ENCODE measurements around the gene DNMT3B. TPM values are rescaled to one million over a fixed set of nuclear protein-coding genes. Genes with fewer than 3 reads are reported as not detected.

Gene DNMT3B
- total and polyA plus RNA-seq, 4 donors: 0.26 to 2.8 (median 0.60) TPM

GRCh38 chr20:32780749-32781655 lies 18.8 kb downstream of the DNMT3B start:
- DNase-seq (ENCODE audit: low spot score): no peak
- TF ChIP-seq TAF1 (conservative IDR thresholded peaks at IDR 0.05) (no peak), GABPA (IDR thresholded peaks at IDR 0.05 in 1 of 2, conservative IDR thresholded peaks at IDR 0.05 in 1 of 2) (no peak)
- peaks cover 3 to 17% (median 14%) of the 10 kb centered on the region in 4 donors for H3K4me1 ChIP-seq (ENCODE audit: control insufficient read depth in 4 of 4, insufficient read depth in 4 of 4, low read length in 3 of 4)
- H3K27ac ChIP-seq (ENCODE audit: low read depth in 1 of 2, low read length in 2 of 2): no peak overlapping the region
- H3K4me3 ChIP-seq (ENCODE audit: low read depth in 1 of 3, low read length in 3 of 3): no peak overlapping the region
- WGBS: 94% methylated on average over 18 of the region's 18 CpGs
- H3K9ac ChIP-seq (ENCODE audit: low read depth in 1 of 2, low read length in 2 of 2): no peak overlapping the region
- no peaks in the 10 kb centered on the region for H3K27me3 ChIP-seq (ENCODE audit: control insufficient read depth in 4 of 4, insufficient read depth in 4 of 4, low read length in 3 of 4)
- no peaks in the 10 kb centered on the region for H3K36me3 ChIP-seq (ENCODE audit: control insufficient read depth in 4 of 4, insufficient read depth in 3 of 4, low read depth in 1 of 4, low read length in 3 of 4)
- H3K9me3 ChIP-seq (ENCODE audit: control insufficient read depth in 4 of 4, low read length in 3 of 4): no peaks in the 10 kb centered on the region

- H3K4me3 ChIP-seq (ENCODE audit: low read depth in 1 of 3, low read length in 3 of 3): no peak overlapping the region
- no peaks in the 10 kb centered on the region for H3K27me3 ChIP-seq (ENCODE audit: control insufficient read depth in 4 of 4, insufficient read depth in 4 of 4, low read length in 3 of 4)
- 97% methylated on average over 13 of the region's 13 CpGs for WGBS
- DNase-seq (ENCODE audit: low spot score): no peak
- H3K9me3 ChIP-seq (ENCODE audit: control insufficient read depth in 4 of 4, low read length in 3 of 4): no peaks in the 10 kb centered on the region
- no peak overlapping the region for H3K9ac ChIP-seq (ENCODE audit: low read depth in 1 of 2, low read length in 2 of 2)
- no peak overlapping the region for H3K27ac ChIP-seq (ENCODE audit: low read depth in 1 of 2, low read length in 2 of 2)
- no peaks in the 10 kb centered on the region for H3K36me3 ChIP-seq (ENCODE audit: control insufficient read depth in 4 of 4, insufficient read depth in 3 of 4, low read depth in 1 of 4, low read length in 3 of 4)
- H3K4me1 ChIP-seq (ENCODE audit: control insufficient read depth in 4 of 4, insufficient read depth in 4 of 4, low read length in 3 of 4): no peaks in the 10 kb centered on the region
- no peak for TF ChIP-seq EGR1 (IDR thresholded peaks at IDR 0.05; ENCODE audit: low read depth in 2 of 2)
- TF ChIP-seq MAX (IDR thresholded peaks at IDR 0.05): no peak
- TF ChIP-seq ZBTB33 (IDR thresholded peaks at IDR 0.05): no peak
- TF ChIP-seq HNF4G (IDR thresholded peaks at IDR 0.05): no peak
- TF ChIP-seq TAF1 (conservative IDR thresholded peaks at IDR 0.05): no peak
These were observed 22.3 kb downstream of the DNMT3B start for GRCh38 chr20:32784369-32785080.

GRCh38 chr20:32786059-32786760 lies 24.0 kb downstream of the DNMT3B start:
- Histone ChIP-seq H3K9ac (ENCODE audit: low read depth in 1 of 2, low read length in 2 of 2) (no peak overlapping the region), H3K9me3 (ENCODE audit: control insufficient read depth in 4 of 4, low read length in 3 of 4) (no peaks in the 10 kb centered on the region), H3K4me1 (ENCODE audit: control insufficient read depth in 4 of 4, insufficient read depth in 4 of 4, low read length in 3 of 4) (no peaks in the 10 kb centered on the region), H3K27ac (ENCODE audit: low read depth in 1 of 2, low read length in 2 of 2) (no peak overlapping the region), H3K27me3 (ENCODE audit: control insufficient read depth in 4 of 4, insufficient read depth in 4 of 4, low read length in 3 of 4) (no peaks in the 10 kb centered on the region), H3K4me3 (ENCODE audit: low read depth in 1 of 3, low read length in 3 of 3) (no peak overlapping the region), H3K36me3 (ENCODE audit: control insufficient read depth in 4 of 4, insufficient read depth in 3 of 4, low read depth in 1 of 4, low read length in 3 of 4) (no peaks in the 10 kb centered on the region)
- WGBS: 96% methylated on average over 16 of the region's 16 CpGs
- TF ChIP-seq ATF3 (IDR thresholded peaks at IDR 0.05) (no peak), REST (IDR thresholded peaks at IDR 0.05) (no peak), SP1 (IDR thresholded peaks at IDR 0.05) (no peak), JUND (IDR thresholded peaks at IDR 0.05) (no peak)
- no peak for DNase-seq (ENCODE audit: low spot score)
